M059J (cell line): ENCODE data around the gene ATP6V0C. TPM values are rescaled to one million over a fixed set of nuclear protein-coding genes. Genes with fewer than 3 reads are reported as not detected.
A peak's percentile ranks its signal among the peaks of the same experiment; 100 is the strongest.
"Not testable (repeated sequence)": the region's sequence is repeated elsewhere in the genome, so short reads cannot be mapped to it uniquely, and the experiment has no call there.

Experiments used
- DNase-seq: peaks from one replicate; pipeline ENCODE4 v3.0.0-alpha.2; 2012; ENCODE audit warnings: low read depth
- total RNA-seq: library from RNA; depleted of rRNA; stranded (reverse); fragments of >200 nt; shearing (Covaris generic); gene quantifications from 2 replicates; pipeline ENCODE4 v1.2.3, GENCODE V29; 2014

ATP6V0C gene
- total RNA-seq, 1 experiment from 2014 or later, result 81.3 TPM

GRCh38 chr16:2527784-2528100, 14.0 kb downstream of the ATP6V0C start:
- no peak for DNase-seq

- no peak for DNase-seq
These were observed 14.7 kb downstream of the ATP6V0C start for GRCh38 chr16:2528161-2529060.

- no peak for DNase-seq
These were observed 15.5 kb downstream of the ATP6V0C start for GRCh38 chr16:2529061-2529931.

DNA sequence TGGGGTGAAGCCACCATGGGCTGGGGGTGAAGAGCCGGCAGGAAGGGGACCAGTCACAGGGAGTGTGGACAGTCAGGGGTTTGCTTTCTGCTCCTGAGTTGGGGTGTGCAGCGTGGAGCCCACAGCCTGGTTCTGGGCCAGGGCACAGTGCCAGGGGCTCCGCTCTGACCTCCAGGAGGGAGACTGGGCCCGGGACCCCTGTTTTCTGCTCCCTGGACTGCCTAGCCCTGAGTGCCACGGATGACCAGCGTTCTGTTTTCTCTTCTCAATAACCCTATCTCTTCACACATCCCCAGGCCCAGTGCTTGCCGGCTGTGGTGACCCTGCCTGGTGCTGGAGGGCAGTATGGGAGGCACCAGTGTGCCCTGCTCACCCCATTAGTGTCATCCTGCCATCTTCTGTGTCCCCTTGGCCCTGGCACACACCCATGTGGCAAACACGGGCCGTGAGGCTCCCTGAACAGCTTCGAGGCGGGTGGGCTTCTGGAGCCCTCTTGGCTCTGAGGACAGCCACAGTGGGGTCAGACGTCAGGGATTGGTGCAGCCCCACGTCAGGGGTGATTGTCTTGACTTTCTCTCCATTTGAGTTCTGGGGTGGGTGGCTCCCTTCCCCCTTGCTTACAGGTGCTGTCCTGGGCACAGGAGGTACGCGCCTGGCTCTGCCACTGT, 16.3 kb downstream of the ATP6V0C start:
- DNase-seq, result no peak

- DNase-seq, result no peak
These were observed 17.0 kb downstream of the ATP6V0C start for GRCh38 chr16:2530629-2531318.

GRCh38 chr16:2531371-2531695, 17.6 kb downstream of the ATP6V0C start, which contains the start of gene CEMP1:
Gene CEMP1, minus strand, starts transcription at chr16:2531408. Its CDS starts 335 bp downstream, at chr16:2531073.
- DNase-seq, result no peak

- peak; percentile 96 for DNase-seq
These were observed 18.1 kb downstream of the ATP6V0C start for GRCh38 chr16:2531696-2532493.

DNA sequence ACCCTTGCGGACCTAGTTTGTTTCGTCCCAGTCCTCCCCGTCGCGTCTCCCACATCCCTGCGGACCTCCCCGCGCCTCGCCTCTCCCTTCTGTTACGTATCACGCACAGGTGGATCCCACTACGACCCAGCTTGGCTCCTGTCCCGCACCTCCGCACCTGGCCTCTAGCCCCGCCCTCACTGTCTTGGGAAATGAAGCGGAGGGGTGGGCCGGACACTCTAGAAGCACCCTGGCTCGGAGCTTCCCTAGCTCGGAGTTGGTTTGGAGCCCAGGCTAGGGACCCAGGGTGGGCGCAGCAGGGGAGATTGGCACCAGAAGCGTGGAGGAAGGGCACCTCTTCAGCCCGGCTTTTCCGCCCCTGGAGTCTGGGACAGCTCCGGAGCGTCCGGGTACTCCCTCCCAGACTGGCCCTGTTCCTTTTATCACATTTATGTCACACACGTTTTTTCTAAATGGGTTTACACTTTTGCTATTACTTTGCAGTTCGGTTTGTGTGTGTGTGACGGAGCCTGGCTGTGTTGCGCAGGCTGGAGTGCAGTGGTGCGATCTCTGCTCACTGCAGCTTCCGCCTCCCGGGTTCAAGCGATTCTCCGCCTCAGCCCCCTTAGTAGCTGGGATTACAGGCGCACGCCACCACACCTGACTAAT, 18.9 kb downstream of the ATP6V0C start:
- DNase-seq, result peak; percentile 54

- not testable (repeated sequence) for DNase-seq
These were observed 19.5 kb downstream of the ATP6V0C start for GRCh38 chr16:2533142-2533755.

- DNase-seq, result no peak
These were observed 20.2 kb downstream of the ATP6V0C start for GRCh38 chr16:2533912-2534311.

DNA sequence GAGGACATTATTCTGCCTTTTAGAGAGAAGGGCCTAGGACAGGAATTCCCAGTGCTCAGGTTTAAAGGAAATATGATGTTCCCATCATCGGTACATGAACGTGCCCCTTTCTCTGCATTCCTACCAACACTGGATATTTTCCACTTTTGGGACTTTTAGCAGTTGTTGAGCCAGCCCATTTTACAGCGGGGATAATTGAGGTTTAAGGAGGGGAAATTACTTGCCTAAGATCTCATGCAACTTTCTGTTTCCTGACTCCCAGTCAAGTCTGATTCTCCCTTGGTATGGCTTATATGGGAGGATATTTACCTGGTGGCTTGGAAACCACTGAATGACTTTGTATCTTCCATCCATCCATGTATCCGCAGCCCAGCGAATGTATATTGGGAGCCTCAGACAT, 20.6 kb downstream of the ATP6V0C start:
- not testable (repeated sequence) for DNase-seq

- DNase-seq, result peak; percentile 38
These were observed 21.9 kb downstream of the ATP6V0C start for GRCh38 chr16:2535625-2536013.

- peak; percentile 93 for DNase-seq
These were observed 24.0 kb downstream of the ATP6V0C start, which contains the start of gene PDPK1 for GRCh38 chr16:2537451-2538379. Gene PDPK1, plus strand, starts transcription at chr16:2538021. Its CDS starts 92 bp downstream, at chr16:2538113.

DNA sequence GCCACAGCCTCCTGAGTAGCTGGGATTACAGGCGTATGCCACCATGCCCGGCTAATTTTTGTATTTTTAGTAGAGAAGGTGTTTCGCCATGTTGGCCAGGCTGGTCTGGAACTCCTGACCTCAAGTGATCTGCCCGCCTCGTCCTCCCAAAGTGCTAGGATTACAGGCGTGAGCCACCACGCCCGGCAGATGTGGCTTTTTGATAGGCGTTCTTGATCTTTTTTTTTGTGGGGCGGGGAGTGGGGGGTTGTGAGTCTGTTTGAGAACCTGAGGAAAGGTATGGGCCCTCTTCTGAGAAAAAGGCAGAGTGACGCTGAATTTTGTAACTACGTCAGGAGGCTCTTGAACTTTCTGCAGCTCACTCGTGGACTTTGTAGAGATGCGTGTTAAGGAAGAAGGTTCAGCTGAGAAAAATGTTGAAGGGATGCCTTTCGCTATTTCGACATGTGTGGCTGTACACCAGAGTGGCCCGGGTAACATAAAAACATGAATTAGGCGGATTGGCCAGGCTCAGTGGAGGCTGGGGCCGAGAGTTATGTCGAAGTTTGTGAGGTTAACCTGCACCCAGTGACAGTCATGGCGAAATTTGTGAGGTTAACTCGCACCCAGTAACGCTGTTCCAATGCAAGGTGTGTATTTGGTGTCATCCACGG, 25.6 kb downstream of the ATP6V0C start:
- DNase-seq, result not testable (repeated sequence)

GRCh38 chr16:2539845-2540458, 26.2 kb downstream of the ATP6V0C start:
- not testable (repeated sequence) for DNase-seq

DNA sequence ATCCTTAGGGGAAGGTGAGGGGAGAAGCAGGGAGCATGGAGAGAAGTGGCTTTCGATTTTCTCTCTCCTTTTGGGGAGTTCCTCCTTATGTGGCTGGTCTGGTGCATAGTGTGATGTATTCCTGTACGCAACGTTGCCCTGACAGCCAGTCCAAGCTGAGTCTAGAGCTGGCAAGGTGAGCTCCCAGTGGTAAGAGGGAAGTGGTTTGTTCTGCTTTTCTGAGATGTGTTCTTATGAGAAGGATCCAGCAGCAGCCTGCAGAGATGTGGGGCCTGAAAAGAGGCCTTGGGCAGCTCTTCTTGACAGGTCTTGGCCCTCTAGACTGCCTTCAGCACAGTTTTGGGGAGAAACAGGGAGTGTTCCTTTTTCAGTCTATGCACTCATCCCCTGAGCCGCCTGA, 27.2 kb downstream of the ATP6V0C start:
- DNase-seq, result not testable (repeated sequence)

DNA sequence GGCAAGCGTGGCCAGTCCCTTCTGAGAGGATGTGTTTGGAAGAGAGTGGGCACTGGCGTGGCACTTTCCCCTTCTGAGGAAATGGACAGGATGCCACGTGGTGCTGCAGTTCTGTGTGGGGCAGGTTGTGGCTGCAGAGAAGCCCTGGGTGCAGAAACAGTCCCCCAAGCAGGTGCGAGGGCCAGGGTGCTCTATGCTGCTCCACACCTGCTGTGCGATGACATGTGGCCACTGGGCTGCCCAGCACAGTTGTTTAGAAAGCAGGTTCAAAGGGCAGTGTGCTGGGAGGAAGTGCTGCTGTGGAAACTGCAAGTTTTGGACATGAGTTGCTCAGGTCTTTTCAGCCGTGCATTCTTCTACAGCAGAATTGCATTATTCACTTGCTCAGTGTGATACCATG, 27.7 kb downstream of the ATP6V0C start:
- DNase-seq, result not testable (repeated sequence)
